Mucosa of stomach (tissue), 1 donor: ENCODE results near the gene ARG2.

ENCODE experiments used
- H3K27me3 ChIP-seq: one replicate; pipeline ENCODE4 v1.7.0; 2013; ENCODE audit warnings: mild to moderate bottlenecking, low read length; ENCODE audit not compliant: control insufficient read depth, insufficient read depth
- H3K36me3 ChIP-seq: one replicate; pipeline ENCODE4 v1.7.0; 2013; ENCODE audit warnings: low read length; ENCODE audit not compliant: control insufficient read depth, insufficient read depth
- H3K4me1 ChIP-seq: one replicate; pipeline ENCODE4 v1.7.0; 2013; ENCODE audit warnings: mild to moderate bottlenecking, low read length; ENCODE audit not compliant: control insufficient read depth, insufficient read depth
- H3K4me3 ChIP-seq: one replicate; pipeline ENCODE4 v1.7.0; 2013; ENCODE audit warnings: low read length
- H3K9ac ChIP-seq: one replicate; pipeline ENCODE4 v1.7.0; 2013; ENCODE audit warnings: mild to moderate bottlenecking, low read length, moderate library complexity
- H3K9me3 ChIP-seq: one replicate; pipeline ENCODE4 v1.7.0; 2013; ENCODE audit warnings: mild to moderate bottlenecking, low read length, moderate library complexity; ENCODE audit not compliant: control insufficient read depth
- donor health status: Pancreatic carcinoma.

The ARG2 gene

DNA sequence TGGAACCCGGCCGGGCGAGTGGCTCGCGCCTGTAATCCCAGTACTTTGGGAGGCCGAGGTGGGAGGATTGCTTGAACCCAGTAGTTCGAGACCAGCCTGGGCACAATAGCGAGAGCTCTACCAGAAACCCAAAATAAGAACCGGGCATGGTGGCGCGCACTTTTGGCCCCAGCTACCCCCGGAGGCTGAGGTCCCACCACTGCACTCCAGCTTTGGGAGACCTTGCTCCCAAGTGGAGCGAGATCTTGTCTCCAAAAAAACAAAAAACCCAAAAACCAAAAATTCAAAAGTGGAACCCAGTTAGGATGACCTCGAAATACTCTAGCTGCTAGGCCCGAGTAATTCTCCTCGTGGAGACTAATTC is 55.5 kb downstream of the ARG2 start:
- Histone ChIP-seq H3K4me1 (peaks cover 10% of the 10 kb centered on the region), H3K4me3 (peak overlapping the region; percentile 88), H3K27me3 (no peaks in the 10 kb centered on the region), H3K9ac (peak overlapping the region; percentile 89), H3K9me3 (no peaks in the 10 kb centered on the region), H3K36me3 (peaks cover 10% of the 10 kb centered on the region)

DNA sequence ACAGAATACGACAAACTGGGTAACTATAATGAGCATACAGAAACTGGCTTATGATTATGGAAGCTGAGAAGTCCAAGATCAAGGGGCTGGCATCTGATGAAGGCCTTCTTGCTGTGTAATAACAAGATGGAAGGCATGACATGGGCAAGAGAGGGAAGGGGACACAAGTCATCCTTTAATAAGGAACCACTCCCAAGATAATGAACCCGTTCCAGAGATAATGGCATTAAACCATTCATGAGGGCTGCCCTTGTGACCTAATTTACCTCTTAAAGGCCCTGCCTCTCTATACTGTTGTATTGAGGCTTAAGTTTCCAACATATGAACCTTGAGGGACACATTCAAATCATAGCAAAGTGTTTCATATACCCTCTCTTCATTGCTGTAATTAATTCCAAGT is 59.3 kb downstream of the ARG2 start:
- H3K4me1 ChIP-seq: peaks cover 9% of the 10 kb centered on the region

GRCh38 chr14:67680121-67680602 is 60.4 kb downstream of the ARG2 start:
- no peak overlapping the region for H3K9ac ChIP-seq
- H3K4me1 ChIP-seq: peaks cover 9% of the 10 kb centered on the region
- H3K9me3 ChIP-seq: no peaks in the 10 kb centered on the region
- H3K4me3 ChIP-seq: no peak overlapping the region
- H3K36me3 ChIP-seq: peaks cover 15% of the 10 kb centered on the region
- H3K27me3 ChIP-seq: no peaks in the 10 kb centered on the region

More for the DNA sequence above, 59.3 kb downstream of the ARG2 start:
- Histone ChIP-seq H3K4me3 (no peak overlapping the region), H3K36me3 (peaks cover 10% of the 10 kb centered on the region), H3K9ac (no peak overlapping the region), H3K9me3 (no peaks in the 10 kb centered on the region), H3K27me3 (no peaks in the 10 kb centered on the region)

- peaks cover 18% of the 10 kb centered on the region for H3K36me3 ChIP-seq
- H3K4me1 ChIP-seq: peaks cover 5% of the 10 kb centered on the region
- no peak overlapping the region for H3K4me3 ChIP-seq
- H3K27me3 ChIP-seq: no peaks in the 10 kb centered on the region
- no peak overlapping the region for H3K9ac ChIP-seq
- no peaks in the 10 kb centered on the region for H3K9me3 ChIP-seq
These were observed 61.2 kb downstream of the ARG2 start for GRCh38 chr14:67680941-67681340.

- Histone ChIP-seq H3K4me1 (peaks cover 5% of the 10 kb centered on the region), H3K36me3 (peaks cover 11% of the 10 kb centered on the region), H3K9me3 (no peaks in the 10 kb centered on the region), H3K9ac (no peak overlapping the region), H3K4me3 (no peak overlapping the region), H3K27me3 (no peaks in the 10 kb centered on the region)
These were observed 64.1 kb downstream of the ARG2 start for GRCh38 chr14:67683842-67684241.

GRCh38 chr14:67690011-67690410 is 70.3 kb downstream of the ARG2 start:
- no peaks in the 10 kb centered on the region for H3K27me3 ChIP-seq
- H3K9ac ChIP-seq: no peak overlapping the region
- H3K4me1 ChIP-seq: peaks cover 5% of the 10 kb centered on the region
- peaks cover 11% of the 10 kb centered on the region for H3K36me3 ChIP-seq
- no peaks in the 10 kb centered on the region for H3K9me3 ChIP-seq
- H3K4me3 ChIP-seq: no peak overlapping the region

- no peaks in the 10 kb centered on the region for H3K36me3 ChIP-seq
- H3K4me1 ChIP-seq: peaks cover 5% of the 10 kb centered on the region
- H3K9ac ChIP-seq: peak overlapping the region; percentile 90
- H3K9me3 ChIP-seq: no peaks in the 10 kb centered on the region
- peak overlapping the region; percentile 83 for H3K4me3 ChIP-seq
- H3K27me3 ChIP-seq: no peaks in the 10 kb centered on the region
These were observed 75.2 kb downstream of the ARG2 start for GRCh38 chr14:67694791-67695393.

GRCh38 chr14:67695394-67695949 is 75.8 kb downstream of the ARG2 start, which contains the start of gene RDH11:
TSS of gene RDH11 (minus strand) at chr14:67695764. CDS start at chr14:67695703, 61 bp downstream.
- Histone ChIP-seq H3K36me3 (no peaks in the 10 kb centered on the region), H3K4me1 (peaks cover 5% of the 10 kb centered on the region), H3K9me3 (no peaks in the 10 kb centered on the region), H3K27me3 (no peaks in the 10 kb centered on the region), H3K4me3 (peak within 1 kb of the TSS; percentile 83), H3K9ac (peak within 1 kb of the TSS; percentile 90)

- H3K27me3 ChIP-seq: no peaks in the 10 kb centered on the region
- H3K4me1 ChIP-seq: peaks cover 5% of the 10 kb centered on the region
- no peak overlapping the region for H3K4me3 ChIP-seq
- H3K36me3 ChIP-seq: no peaks in the 10 kb centered on the region
- H3K9me3 ChIP-seq: no peaks in the 10 kb centered on the region
- no peak overlapping the region for H3K9ac ChIP-seq
These were observed 77.3 kb downstream of the ARG2 start for GRCh38 chr14:67697006-67697405.

DNA sequence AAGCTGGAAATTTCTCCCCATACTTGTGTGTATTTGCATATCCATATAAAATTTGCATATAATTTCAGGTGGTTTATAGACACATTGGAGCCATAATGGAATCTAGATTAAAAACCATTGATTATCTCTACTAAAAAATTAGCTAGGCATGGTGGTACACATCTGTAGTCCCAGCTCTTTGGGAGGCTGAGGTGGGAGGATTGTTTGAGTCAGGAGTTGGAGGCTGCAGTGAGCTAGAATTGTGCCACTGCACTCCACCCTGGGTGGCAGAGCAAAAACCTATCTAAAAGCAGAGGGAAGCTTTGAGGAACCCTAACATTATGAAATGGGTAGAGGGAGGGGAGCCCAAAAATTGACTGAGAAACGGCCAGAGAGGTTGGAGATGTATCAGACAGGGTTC is 78.5 kb downstream of the ARG2 start:
- H3K9me3 ChIP-seq: no peaks in the 10 kb centered on the region
- H3K9ac ChIP-seq: no peak overlapping the region
- no peaks in the 10 kb centered on the region for H3K27me3 ChIP-seq
- H3K4me3 ChIP-seq: no peak overlapping the region
- H3K36me3 ChIP-seq: no peaks in the 10 kb centered on the region
- peaks cover 5% of the 10 kb centered on the region for H3K4me1 ChIP-seq
